COLO668 (cell line): ENCODE results near the gene SLC22A2.
A peak's percentile ranks its signal among the peaks of the same experiment; 100 is the strongest.

Experiments used
- DNase-seq: peaks from one replicate; lab custom pipeline; 2025; ENCODE audit not compliant: unreplicated experiment; lab: John Stamatoyannopoulos, UW

SLC22A2 gene

GRCh38 chr6:160274871-160275510 lies 16.4 kb upstream of the SLC22A2 start:
- DNase-seq, result no peak

DNA sequence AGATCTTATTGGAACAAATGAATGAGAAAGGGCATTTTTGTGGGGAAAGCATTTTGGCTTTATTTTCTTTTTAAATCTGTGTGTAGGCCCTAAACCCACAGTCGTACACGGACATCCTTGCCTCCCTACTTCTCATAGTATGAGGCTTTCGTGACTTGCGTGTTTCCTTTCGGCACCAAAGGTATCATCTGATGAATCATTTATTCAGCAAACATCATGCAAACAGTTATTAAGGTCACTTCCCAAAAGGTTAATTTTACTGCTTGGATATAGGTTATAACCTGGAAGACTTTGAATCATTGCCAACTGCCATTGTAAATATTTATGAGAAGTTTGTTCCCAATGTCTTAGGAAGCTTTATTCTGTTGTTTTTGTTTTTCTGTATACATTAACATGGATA lies 15.1 kb upstream of the SLC22A2 start:
- no peak for DNase-seq

- no peak for DNase-seq
These were observed 14.6 kb upstream of the SLC22A2 start for GRCh38 chr6:160273196-160273595.

DNA sequence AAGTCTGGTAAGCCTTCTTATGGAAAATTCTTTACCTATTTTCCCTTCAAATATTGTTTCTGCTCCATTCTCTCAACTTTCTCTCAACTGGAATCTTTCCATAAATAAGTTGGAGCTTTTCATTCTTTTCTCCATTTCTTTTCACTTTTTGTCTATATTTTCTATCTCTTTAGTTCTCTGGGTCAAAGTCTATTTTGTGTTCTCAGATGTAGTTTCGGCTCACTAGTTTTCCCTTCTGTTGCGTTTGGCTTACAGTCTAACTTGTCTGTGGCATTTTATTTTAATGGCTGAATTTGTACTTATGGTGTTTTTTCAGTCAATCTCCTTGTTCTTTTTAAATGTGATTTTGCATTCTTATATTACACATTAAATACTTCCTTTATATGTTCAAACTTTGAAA lies 14.1 kb upstream of the SLC22A2 start:
- no peak for DNase-seq

GRCh38 chr6:160270347-160270746 lies 11.7 kb upstream of the SLC22A2 start:
- DNase-seq, result no peak

- DNase-seq, result no peak
These were observed 11.2 kb upstream of the SLC22A2 start for GRCh38 chr6:160269771-160270170.

DNA sequence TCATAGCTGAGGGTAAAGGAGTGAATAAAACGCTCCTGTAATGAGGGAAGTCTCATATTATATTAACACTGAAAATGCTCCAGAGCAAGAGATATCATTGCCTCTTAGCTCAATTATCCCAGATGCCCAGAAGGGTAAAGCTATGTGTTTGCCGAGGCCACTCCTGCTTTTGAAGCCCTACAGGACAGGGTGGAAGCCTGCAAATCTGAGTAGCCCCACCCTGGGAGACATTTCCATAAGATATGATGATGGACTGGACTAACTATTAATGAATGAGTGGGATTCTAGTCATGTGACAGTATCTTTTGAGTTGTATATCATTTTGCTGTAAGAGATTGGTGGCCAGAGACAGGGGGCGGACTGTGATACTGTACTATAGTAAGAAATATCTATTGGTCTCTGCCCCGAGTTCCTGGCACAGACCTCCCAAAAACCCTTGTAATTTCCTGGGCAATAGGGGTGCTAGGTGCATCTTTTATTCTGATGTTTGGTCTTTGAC lies 10.5 kb upstream of the SLC22A2 start:
- DNase-seq, result no peak

- DNase-seq, result no peak
These were observed 8.5 kb upstream of the SLC22A2 start for GRCh38 chr6:160267102-160267501.

DNA sequence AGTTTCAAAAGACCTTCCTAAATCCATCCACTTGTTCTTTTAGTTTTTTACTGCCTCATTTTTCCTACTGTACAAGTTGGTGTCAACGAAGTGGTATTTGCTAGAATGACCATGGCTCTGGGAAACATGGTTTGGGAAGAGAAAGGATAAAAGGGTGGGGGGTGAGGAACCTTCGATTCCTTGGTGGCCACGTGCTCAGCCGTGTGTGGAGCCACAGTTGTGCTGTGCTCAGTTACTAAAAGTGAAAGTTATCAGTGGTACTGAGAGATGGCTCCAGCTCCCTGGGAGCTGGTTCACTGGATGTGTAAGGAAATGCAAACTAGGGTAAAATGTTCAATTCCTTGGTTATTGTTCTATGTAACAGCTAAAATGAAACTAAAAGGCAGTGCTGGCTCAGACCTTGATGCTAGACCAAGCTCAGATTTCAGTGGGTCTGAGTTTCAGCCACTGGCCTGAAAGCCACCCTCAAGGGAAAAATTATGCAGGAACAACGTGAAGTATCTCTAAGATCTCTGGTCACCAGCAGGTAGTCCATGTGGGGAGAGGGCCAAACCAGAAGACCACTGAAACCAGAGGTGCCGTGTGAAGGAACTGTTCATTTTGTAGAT lies 7.4 kb upstream of the SLC22A2 start:
- no peak for DNase-seq

GRCh38 chr6:160264061-160264612 lies 5.5 kb upstream of the SLC22A2 start:
- no peak for DNase-seq

DNA sequence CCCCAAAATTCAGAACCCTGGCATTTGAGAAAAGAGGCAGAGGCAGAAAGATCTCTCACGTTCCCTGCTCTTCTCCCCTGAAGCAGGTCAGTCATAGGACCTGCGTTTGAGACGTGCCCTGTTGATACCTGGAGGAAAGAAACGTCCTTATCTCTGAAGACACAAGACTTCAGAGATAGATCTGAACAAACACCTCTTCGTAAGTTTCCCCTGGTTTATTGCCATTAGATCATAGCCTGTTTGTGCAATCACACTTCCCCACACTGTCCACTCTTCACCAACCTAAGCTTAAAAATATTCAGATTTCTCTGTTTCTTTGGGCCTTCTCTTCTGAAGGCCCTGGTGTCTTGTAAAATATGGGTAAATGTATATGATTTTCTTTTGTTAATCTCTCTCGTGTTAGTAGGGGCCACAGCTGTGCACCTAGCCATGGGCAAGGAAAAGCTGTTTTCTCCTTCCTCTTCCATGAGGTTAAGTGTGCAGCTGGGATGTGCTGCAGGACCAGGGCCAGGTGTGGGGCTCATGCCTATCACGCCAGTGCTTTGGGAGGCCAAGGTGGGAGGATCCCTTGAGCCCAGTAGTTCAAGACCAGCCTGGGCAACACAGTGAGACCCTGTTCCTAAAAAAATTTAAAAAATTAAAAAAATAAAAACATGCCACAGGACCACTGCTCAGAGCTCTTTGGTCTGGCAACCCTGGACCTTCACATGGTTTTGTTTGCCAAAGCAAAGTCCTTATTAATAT lies 4.7 kb upstream of the SLC22A2 start:
- DNase-seq, result no peak

GRCh38 chr6:160261991-160262680 lies 3.5 kb upstream of the SLC22A2 start:
- DNase-seq, result no peak

DNA sequence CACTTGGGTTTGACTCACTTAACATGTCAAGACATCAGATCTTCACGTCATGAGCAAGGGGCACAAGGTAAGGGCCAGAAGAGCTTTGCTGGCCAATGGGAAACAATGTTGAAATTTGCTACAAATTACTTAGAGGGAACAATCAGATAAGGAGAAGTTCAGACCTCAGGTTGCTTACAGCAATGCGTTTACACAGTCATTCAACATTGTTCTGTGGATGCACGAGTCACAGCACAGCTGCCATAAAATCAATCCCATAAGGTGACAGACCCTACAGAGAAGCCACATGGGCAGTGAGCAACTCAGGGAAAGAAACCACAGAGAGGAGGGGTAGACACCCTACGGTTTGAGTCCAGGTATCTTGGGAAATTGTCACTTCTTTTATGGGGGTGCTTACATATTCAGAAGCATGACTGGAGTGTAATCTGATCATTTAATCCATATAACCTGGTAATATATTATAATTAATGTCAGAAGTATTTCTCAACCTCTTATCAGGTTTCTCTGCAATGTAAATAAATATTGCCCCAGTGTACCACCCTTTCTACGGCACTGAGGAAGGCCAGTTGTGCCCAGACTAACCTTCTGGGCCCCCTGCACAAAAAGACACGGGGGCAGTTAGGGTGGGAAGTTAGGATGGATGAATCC lies 2.3 kb upstream of the SLC22A2 start:
- DNase-seq, result peak; percentile 4

- no peak for DNase-seq
These were observed 1.7 kb upstream of the SLC22A2 start for GRCh38 chr6:160260367-160260766.

DNA sequence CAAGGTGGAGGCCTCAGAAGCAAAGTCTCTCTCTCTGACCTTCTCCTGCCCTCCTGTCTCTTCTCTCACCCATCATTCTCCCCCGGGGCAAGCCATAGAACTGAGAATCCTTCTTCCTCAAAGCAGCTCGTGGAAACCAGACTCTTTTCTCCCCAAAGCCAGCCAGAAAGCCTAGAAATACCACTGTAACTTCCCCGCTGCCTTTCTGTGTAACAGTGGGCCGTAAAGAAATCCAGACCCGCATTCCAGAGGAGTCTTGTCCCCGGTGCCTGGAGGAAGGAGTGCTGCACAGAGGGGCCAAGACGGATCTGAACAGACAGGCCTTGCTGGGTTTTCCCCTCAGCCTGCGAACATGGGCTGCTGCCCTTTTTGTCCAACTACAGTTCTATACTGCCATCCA lies 977 bp upstream of the SLC22A2 start:
- DNase-seq, result no peak

DNA sequence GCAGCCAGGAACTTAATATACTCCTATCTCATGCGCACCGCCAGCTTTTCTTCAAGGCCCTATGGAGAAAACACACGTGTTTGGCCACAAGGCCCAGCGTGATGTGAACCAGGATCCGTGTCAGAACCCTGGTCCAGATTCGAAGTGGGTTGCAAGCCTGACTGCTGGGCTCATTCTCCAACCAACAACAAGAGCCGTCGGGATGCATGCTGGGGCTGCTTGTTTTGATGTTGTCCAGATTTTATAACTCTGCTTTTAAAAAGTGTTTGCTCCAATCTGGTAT lies 463 bp upstream of the SLC22A2 start:
- DNase-seq, result no peak

DNA sequence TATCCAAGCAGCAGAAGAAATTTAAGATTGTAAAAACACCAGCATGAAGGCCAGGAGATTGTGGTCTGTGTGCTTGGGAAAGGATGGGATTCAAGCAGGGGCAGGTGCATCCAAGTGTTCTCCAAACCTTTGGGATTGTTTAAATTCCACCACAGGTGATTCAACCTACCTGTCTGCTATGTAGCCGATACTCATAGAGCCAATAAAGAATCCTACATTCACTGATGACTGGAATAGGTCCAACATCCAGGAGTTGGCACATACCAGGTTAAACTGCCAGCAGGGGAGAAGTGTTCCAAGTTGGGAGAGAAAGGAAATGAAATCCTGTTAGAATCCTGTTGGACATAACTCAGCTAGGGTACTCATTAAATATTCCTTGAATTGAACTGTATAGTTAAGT lies 2.2 kb downstream of the SLC22A2 start:
- no peak for DNase-seq

GRCh38 chr6:160254467-160255312 lies 3.9 kb downstream of the SLC22A2 start:
- peak; percentile 46 for DNase-seq

- DNase-seq, result no peak
These were observed 4.9 kb downstream of the SLC22A2 start for GRCh38 chr6:160253714-160254113.

DNA sequence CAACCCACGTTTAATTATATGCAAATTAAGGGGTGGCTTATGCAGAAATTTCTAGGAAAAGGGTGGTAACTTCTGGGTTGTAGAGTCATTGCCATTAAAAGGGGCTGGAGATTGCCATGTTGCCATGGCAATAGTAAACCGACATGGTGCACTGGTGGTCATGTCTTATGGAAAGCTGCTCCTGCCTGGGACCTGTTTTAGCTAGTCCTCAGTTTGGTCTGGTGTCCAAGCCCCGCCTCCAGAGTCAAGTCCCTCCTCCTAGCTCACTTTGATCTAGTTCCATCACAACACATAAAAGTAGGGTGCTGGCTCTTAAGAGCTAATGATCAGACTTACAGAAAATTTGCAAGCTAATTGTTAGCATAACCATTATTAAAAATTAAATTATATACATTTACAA lies 5.3 kb downstream of the SLC22A2 start:
- no peak for DNase-seq
